Hepatocyte (in vitro differentiated cells): ENCODE data around the gene JAKMIP1.

ENCODE experiments used
- CTCF ChIP-seq: fragments of 200-600 bp; sonication (generic); IDR thresholded peaks from 2 replicates; pipeline ENCODE4 v1.5.1; 2016; ENCODE audit warnings: antibody characterized with exemption, mild to moderate bottlenecking; ENCODE audit not compliant: poor library complexity
- EZH2 ChIP-seq: fragments of 200-600 bp; sonication (generic); IDR thresholded peaks from 2 replicates; pipeline ENCODE4 v1.6.1; 2016; ENCODE audit warnings: antibody characterized with exemption, mild to moderate bottlenecking, borderline replicate concordance
- EZH2phosphoT487 ChIP-seq: fragments of 200-600 bp; sonication (generic); IDR thresholded peaks from one replicate; pipeline ENCODE4 v1.6.1; 2018; ENCODE audit warnings: antibody characterized with exemption, mild to moderate bottlenecking, low read depth, moderate library complexity; ENCODE audit not compliant: unreplicated experiment, severe bottlenecking

- TF ChIP-seq CTCF, result no peak
- no peak for TF ChIP-seq EZH2
- no peak for TF ChIP-seq EZH2phosphoT487
Observed at GRCh38 chr4:6005175-6005574, 195.2 kb downstream of the JAKMIP1 start.
